Epithelial cell of prostate (primary cell): ENCODE data around the gene TEKT1.
"Not testable (repeated sequence)": the region's sequence is repeated elsewhere in the genome, so short reads cannot be mapped to it uniquely, and the experiment has no call there.

Experiments
- DNase-seq: peaks from one replicate; pipeline ENCODE4 v3.0.0-alpha.2; 2011; ENCODE audit warnings: low read depth, low spot score
- H3K27ac ChIP-seq: fragments of 450-650 bp; 2 replicates; pipeline ENCODE4 v1.5.1; 2017; ENCODE audit warnings: mild to moderate bottlenecking

Gene TEKT1

DNA sequence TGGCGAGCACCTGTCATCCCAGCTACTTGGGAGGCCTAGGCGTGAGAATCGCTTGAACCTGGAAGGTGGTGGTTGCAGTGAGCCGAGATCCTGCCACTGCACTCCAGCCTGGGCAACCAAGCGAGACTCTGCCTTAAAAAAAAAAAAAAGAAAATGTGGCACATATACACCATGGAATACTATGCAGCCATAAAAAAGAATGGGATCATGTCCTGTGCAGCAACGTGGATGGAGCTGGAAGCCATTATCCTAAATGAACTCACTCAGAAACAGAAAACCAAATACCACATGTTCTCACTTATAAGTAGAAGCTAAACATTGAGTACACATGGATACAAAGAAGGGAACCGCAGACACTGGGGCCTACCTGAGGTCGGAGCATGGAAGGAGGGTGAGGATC is 56.6 kb downstream of the TEKT1 start:
- H3K27ac ChIP-seq, DNase-seq: not testable (repeated sequence)

DNA sequence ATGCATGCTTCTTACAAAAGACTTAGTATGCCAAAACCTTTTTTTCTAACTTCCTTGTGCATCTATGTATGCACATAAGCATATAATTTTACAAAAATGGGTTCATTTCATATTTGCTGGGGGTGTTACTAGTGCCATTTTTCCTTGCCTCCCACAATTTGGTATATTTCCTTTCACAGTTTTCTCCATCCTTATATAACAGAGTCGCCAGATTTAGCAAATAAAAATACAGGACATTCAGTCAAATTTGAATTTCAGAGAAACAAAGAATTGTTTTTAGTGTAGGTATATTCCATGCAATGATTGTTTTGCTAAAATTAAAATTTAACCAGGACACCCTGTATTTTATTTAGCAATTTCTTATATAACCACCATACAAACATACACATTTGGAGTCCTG is 59.5 kb downstream of the TEKT1 start:
- no peak overlapping the region for H3K27ac ChIP-seq
- DNase-seq: no peak

DNA sequence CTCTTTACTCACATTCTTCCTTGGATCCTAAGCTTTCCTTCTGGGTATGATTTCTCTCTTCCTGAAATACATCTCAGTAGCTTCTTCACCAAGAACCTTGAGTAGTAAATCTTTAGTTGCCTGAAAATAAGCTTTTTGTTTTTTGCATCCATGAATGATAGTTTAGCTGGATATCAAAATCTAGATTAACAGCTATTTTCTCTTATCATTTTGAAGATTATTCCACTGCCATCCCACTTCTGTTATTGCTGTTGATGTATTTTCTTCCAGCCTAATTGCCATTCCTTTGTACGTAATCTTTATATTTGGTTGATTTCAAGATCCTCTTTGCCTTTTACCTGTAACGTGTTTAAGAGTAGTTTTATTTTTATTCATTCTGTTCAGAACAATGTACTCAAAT is 63.1 kb downstream of the TEKT1 start:
- DNase-seq: no peak
- H3K27ac ChIP-seq: no peak overlapping the region

DNA sequence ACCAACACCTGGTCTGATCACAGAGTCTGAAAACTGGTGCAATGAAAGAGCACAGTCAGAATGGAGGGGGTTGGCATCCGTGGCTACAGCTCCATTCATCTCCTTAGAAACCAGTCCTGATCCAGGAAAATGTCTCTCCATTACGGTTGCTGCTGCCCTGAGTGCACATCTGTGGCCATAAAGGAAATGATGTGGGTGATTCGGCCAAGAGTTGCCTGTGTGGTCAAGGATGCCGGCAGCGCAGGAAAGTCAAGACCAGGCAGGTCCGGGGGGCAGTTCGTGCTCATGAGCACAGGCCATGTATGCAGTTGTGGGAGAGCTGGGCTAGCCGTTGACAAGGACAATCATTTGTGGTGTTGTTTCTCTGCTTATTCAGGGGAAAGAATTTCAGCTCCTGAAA is 69.8 kb downstream of the TEKT1 start:
- H3K27ac ChIP-seq: no peak overlapping the region
- DNase-seq: no peak

DNA sequence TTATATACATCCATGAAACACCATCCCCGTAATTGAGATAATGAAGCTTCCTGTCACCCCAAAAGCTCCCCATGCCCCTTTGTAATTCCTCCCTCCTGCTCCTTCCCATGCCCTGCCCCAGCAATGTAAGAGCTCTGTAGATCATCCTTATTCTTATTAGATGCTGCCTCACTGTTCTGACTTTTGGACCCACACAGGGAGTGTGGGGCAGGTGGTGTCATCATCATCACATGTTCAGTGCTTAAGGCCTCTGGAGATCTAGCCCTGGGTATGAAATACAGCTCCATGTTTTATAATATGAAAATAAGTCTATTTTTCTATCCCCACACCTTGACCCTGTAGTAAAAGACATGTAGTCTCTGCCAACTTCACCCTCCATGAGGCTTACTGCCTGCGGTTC is 73.8 kb downstream of the TEKT1 start:
- no peak for DNase-seq

DNA sequence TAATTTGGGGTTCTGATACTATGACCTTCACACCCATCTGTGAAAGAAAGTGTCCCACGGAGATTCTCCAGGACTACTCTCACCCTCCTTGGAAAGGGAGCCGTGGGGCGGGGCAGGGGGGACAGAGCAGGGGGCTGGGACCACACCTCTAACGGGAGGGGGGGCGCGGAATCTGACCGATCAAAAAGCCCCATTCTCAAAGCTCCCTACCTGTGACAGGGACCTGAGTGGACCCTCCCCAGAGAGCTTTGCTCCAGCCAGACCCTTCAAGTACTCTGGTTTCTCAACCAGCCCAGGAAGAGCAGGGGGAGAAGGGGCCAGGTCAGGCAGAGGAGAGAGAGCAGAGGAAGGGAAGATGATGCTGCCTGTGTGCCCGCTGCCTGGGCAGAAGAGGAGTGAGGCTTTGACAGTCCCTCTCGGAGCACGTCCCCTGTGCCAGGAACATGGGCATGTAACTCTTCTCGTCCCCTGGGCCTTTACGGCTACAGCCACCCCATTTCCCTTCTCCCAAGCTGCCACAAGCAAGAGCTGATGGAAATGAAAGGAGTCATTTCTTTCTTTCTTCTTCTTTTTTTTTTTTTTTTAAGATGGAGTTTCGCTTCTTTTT is 75.0 kb downstream of the TEKT1 start:
- no peak for DNase-seq

More for the DNA sequence above, 73.8 kb downstream of the TEKT1 start:
- no peak overlapping the region for H3K27ac ChIP-seq

DNA sequence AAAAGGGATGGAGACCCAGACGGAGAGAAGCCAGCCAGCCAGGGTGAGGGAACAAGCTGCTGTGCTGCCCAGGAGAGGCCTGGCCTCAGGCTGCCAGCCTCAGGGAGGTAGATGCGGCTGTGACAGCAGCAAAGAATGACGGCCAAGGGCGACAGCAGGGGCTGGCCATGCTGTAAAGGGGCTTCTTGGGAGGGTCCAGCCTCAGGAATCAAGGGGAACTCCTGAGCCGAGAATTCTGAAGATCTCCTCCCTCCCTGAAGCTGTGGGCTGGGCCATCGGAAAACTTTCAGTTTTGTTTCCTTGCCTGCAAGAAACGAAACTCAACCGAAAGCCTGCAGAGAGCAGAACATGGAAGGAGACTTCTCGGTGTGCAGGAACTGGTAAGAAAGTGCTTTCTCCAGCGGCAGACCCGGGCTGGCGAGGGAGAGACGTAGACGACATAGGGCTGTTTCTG is 75.8 kb downstream of the TEKT1 start, which contains the start of gene XAF1:
XAF1 (plus strand) TSS at position 316 of the 454 bp plus-strand sequence; CDS start at position 349, 33 bp downstream.
- H3K27ac ChIP-seq: no peak within 1 kb of the TSS
- DNase-seq: no peak

More for the DNA sequence above, 75.0 kb downstream of the TEKT1 start:
- no peak overlapping the region for H3K27ac ChIP-seq

DNA sequence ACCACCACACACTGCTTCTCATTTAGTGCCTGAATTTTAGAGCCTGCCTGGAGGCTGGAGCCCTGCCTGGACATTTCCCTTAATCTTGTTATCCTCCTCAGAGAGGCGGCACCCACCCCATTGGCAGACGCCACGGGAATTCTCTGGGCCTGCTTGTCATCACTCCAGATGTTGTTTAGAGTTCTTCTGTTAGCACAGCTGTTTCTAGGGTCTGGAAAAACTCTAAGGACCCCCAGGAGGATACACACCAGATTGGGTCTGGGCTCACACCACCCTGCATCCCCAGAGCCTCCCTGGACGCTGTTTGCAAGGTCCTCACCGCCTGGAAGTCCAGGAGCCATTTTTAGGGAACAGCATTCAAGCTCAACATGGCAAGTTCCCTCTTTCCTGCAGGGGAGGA is 76.2 kb downstream of the TEKT1 start:
- DNase-seq: no peak

DNA sequence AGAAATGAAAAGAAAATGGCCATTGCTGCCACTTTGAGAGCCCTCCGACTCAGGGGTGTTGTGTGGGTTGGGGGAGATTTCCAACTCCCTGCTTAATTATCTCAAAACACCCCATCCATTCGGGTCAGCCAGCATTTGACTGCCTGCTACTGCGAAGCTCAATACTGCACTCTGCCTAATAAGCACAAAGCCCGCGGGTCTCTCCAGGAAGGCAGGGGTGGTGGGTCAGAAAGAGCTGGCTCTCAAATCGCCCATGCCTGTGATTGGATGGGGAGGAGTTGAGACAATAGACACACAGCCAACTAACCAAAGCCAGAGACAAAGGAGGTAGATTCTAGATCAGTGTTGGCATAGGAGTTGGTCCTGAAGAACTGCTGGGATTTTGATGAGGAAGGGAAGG is 78.0 kb downstream of the TEKT1 start:
- peak overlapping the region; percentile 93 for H3K27ac ChIP-seq
- DNase-seq: no peak

More for the DNA sequence above, 76.2 kb downstream of the TEKT1 start:
- H3K27ac ChIP-seq: no peak overlapping the region

DNA sequence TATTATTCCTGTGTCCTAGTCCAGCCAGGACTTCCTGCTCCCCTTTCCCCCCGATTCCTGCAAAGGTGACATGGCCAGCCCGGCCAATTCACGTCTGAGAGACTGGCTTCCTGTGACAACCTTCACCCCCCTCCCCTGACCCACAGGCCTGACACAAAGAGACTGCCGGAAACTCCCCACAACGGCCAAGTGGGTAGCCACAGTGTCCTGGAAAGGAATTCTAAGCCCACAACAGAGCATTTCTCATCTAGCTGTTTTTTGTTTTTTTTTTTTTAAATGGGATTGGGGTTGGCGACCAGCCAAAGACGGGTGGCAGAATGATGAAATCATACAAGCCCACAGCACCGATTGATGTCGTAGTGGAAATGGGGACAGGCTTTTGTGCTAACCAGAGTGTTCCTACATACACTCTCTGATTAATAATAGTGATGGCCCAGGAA is 78.5 kb downstream of the TEKT1 start:
- peak overlapping the region; percentile 93 for H3K27ac ChIP-seq

DNA sequence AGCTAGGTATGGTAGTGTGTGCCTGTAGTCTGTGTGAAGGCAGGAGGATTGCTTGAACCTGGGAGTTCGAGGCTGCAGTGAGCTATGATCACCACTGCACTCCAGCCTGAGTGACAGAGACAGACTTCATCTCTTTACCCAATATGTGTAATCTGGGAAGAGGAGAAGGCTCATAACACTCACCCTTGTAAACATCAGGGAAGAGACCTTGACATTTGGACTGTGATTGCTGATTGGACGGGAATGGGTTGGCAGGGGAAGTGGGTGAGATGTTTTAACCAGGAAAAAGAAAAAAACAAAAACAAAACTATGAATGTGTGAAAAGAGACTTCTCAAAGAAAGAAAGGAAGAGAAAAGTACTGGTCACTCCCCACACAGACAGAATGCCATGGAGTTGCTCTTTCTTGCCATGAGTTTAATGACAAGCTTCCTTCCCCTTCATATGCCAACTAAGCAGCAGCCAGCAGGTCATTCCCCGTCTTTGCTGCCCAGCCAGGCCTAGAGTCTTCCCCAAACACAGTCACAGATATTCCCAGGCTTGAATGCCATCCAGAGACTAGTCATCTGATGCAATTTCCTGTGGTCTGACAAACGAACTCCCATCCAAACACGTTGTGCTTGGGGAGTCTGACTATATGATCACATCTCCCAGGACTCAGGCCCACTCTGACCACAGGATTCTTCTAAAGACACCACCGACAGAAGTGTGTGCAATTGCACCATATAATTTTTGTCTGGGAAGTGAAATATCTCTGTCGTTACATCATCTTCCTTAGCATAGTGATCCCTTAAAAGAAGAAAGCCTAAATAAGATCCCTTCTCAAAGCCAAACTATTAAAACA is 79.2 kb downstream of the TEKT1 start:
- H3K27ac ChIP-seq: peak overlapping the region; percentile 93
- peak; percentile 68 for DNase-seq

More for the DNA sequence above, 78.5 kb downstream of the TEKT1 start:
- no peak for DNase-seq

DNA sequence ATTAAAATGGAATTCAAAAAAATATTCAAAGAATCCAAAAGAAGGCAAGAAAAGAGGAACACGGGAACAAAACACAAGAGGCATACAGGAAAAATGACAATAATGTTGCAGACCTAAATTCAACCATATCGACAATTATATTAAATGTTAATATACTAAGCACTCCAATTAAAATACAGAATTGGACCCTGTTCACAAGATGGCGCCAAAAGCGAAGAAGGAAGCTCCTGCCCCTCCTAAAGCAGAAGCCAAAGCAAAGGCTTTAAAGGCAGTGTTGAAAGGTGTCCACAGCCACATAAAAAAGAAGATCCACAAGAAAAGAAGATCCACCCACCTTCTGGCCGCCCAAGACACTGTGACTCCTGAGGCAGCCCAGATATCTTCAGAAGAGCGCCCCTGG is 82.0 kb downstream of the TEKT1 start:
- DNase-seq: no peak
- no peak overlapping the region for H3K27ac ChIP-seq

DNA sequence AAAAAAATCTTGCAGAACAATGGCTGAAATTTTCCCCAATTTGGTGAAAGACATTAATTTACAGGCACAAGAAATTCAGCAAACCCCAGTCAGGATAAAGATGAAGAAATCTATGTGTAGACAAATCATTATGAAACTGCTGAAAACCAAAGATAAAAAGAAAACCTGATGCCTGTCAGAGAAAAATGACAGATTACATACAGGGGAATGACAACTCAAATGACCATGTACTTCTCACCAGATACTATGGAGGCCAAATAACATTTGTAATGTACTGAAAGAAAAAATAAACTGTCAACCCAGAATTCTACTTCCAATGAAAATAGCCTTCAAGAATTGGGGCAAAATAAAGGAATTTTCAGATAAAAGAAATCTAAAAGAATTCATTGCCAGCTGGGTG is 82.9 kb downstream of the TEKT1 start:
- no peak for DNase-seq
- H3K27ac ChIP-seq: no peak overlapping the region
